ENCODE measurements around the gene CD276.
"Not testable (repeated sequence)": the region's sequence is repeated elsewhere in the genome, so short reads cannot be mapped to it uniquely, and the experiment has no call there.

The CD276 gene

DNA sequence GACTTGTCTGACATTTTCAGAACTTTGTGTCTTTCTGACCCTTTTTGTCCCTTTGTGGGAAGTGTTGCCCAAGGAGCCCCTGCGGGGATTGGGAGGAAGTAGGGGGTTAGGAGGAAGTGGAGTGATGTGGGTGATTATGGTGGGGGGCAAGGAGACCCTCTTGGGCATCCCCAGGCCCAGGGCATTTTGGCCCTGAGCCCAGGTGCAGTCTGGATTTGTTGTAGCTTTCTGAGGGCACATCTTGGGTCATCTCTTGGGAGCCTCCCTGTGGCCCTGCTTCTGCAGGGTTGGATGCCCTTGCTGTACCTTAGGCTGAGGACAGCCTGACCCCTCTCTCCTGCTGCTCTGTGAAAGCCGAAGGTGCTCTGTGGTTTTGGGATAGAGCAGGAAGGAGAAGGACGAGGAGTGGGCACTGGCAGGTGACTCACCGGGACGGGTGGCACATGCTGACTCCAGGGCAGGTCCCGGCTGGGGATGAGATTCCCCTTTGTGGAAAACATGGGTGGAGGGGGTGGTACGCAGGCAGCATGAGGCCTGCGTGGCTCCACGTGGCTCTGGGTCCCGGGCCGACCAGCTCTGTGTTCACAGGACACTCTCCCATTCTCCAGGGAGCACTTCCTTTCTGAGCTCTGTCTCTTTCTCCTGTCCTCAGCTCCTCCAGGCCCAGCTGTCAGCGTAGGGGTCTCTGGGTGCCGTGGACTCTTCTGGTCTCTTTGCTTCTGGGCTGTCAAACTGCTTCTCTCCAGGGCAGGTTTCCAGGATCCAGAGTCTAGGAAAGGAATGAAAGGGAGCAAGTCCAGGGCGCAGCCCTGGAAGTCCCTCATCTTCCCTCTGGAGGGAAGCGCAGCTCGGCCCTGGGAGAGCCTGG lies 11.8 kb downstream of the CD276 start:
- no peak overlapping the region for H3K4me3 ChIP-seq (ENCODE audit: low read length)
- no peak for DNase-seq (ENCODE audit: low read depth)
- TF ChIP-seq, protein P1, sequence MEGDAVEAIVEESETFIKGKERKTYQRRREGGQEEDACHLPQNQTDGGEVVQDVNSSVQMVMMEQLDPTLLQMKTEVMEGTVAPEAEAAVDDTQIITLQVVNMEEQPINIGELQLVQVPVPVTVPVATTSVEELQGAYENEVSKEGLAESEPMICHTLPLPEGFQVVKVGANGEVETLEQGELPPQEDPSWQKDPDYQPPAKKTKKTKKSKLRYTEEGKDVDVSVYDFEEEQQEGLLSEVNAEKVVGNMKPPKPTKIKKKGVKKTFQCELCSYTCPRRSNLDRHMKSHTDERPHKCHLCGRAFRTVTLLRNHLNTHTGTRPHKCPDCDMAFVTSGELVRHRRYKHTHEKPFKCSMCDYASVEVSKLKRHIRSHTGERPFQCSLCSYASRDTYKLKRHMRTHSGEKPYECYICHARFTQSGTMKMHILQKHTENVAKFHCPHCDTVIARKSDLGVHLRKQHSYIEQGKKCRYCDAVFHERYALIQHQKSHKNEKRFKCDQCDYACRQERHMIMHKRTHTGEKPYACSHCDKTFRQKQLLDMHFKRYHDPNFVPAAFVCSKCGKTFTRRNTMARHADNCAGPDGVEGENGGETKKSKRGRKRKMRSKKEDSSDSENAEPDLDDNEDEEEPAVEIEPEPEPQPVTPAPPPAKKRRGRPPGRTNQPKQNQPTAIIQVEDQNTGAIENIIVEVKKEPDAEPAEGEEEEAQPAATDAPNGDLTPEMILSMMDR (conservative IDR thresholded peaks at IDR 0.05; ENCODE audit: low read depth, low read length), result no peak

DNA sequence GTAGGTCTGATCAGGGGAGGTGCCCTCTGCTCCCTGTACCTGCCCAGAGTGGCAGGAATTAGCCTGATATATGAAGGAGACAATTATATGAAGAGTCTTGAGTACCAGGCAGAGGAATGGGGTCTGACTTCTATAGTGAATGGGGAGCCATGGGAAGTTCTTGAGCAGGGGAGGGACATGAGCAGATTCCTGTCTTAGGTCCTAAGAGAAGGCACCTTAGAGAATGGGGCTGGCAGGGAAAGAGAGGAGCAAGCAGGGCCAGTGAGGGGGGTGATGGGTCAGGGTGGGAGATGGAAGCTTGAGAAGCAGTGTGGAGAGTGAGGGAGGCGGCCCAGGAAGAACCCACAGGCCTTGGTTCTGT lies 12.4 kb downstream of the CD276 start:
- no peak for DNase-seq (ENCODE audit: low read depth)
- TF ChIP-seq, protein P1 (conservative IDR thresholded peaks at IDR 0.05; ENCODE audit: low read depth, low read length), result no peak
- no peak overlapping the region for H3K4me3 ChIP-seq (ENCODE audit: low read length)

DNA sequence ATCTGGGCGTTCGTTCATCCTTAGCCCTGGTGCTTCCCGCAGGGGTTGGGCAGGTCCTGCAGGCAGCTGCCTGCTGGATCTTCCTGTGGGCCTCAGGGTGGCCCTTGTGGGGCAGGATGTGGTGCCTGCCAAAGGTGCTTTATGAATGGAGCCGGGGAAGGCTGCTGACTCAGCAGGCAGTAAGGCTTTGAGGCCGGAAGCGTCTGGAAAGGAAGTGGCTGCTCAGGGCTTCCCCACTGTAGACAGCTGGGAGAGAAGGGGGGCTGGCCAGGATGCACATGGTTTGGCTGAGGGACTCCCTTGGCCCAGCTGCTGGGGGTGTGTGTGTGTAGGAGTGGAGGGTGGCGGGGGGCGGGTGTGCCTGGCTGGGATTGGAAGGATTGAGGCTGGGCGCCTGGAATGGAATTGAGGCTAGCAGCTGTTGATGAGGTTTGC lies 12.9 kb downstream of the CD276 start:
- H3K4me3 ChIP-seq (ENCODE audit: low read length), result no peak overlapping the region
- TF ChIP-seq, protein P1 (conservative IDR thresholded peaks at IDR 0.05; ENCODE audit: low read depth, low read length), result no peak
- peak; percentile 76 for DNase-seq (ENCODE audit: low read depth)

DNA sequence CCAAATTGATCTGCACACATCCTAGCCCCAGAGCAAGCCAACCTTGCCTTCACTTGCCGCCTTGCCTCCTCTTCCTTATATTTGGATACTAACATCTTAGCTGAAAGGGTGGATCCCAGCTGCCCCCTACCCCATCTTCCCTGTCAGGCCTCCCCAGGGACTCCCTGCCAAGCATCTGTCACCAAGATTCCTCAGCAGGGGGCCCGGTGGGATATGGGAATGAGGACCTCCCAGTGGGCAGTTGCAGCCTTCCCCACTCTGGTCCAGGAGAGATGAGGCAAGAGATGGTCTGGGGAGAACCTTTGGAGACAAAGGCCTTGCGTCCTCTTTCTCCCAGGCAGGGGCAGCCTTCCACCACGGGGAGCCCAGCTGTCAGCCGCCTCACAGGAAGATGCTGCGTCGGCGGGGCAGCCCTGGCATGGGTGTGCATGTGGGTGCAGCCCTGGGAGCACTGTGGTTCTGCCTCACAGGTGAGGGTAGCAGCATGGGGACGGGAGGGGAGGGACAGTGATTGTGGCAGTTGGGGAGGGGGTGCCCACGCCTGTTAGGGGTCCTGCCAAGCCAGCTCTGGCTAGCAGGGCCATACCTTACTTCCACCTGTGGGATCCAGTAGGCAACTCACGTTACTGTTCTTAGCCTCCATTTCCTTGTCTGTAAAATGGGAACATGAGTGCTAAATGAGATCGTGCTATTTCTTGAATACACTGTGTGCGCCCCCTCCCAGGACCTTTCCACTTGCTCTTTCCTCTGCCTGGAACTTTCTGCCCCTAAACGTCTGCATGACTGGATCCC lies 15.3 kb downstream of the CD276 start:
- DNase-seq (ENCODE audit: low read depth), result no peak
- TF ChIP-seq, protein P1 (conservative IDR thresholded peaks at IDR 0.05; ENCODE audit: low read depth, low read length), result no peak
- H3K4me3 ChIP-seq (ENCODE audit: low read length), result no peak overlapping the region

DNA sequence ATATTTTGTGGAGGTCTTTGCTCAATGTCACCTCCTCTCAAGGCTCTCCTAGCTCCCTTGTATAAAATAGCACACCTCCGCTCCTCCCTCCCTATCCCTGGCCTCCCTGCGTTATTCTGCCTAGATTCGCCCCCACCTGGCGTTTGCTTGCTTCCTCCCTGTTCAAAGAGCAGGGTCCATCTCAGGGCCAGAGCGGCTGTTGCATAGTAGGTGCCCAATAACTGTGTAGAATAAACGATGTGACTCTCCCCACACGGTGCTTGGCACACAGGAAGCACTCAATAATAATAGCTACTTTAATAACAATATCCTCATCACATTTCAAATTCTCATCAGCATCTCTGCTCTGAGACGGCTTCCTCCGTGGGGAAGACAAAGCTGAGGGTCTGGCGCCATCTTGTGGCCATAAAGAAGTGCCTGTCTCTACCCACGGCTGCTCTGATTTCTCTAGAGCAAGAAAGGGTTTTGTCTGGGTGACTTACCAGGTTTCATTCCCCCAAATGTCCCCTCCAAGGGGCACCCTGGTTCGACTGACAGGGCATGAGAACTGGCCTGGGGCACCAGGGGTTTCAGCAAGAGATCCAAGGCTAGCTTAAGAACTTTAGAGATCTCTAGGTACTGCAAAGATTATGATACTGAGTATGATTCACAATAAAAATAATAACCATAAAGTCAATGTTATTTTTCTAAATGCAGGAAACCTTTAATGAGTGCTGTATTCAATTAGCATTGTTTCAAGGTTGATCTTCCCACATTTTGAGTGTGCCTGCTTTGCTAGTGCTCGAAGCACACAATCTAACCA lies 16.1 kb downstream of the CD276 start:
- no peak overlapping the region for H3K4me3 ChIP-seq (ENCODE audit: low read length)
- TF ChIP-seq, protein P1 (conservative IDR thresholded peaks at IDR 0.05; ENCODE audit: low read depth, low read length), result peak; percentile 86
- DNase-seq (ENCODE audit: low read depth), result no peak

DNA sequence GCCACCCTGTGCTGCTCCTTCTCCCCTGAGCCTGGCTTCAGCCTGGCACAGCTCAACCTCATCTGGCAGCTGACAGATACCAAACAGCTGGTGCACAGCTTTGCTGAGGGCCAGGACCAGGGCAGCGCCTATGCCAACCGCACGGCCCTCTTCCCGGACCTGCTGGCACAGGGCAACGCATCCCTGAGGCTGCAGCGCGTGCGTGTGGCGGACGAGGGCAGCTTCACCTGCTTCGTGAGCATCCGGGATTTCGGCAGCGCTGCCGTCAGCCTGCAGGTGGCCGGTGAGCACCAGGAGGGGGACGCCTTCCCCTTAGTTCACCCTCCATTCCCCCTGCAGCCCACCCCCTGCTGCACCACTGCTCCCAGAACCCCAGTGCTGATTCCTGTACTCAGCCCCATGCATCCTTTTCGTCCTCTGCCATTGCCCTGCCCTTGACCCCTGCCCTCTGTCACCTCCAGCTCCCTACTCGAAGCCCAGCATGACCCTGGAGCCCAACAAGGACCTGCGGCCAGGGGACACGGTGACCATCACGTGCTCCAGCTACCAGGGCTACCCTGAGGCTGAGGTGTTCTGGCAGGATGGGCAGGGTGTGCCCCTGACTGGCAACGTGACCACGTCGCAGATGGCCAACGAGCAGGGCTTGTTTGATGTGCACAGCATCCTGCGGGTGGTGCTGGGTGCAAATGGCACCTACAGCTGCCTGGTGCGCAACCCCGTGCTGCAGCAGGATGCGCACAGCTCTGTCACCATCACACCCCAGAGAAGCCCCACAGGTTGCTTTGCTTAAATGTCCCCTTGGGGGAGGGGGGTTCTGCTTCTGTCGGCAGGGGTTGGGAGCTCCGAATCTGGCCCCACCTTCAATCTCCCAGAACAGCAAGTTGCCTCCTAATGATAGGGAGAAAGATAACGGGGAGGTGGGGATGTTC lies 18.4 kb downstream of the CD276 start:
- DNase-seq (ENCODE audit: low read depth), result not testable (repeated sequence)
- TF ChIP-seq, protein P1 (conservative IDR thresholded peaks at IDR 0.05; ENCODE audit: low read depth, low read length), result peak; percentile 3

DNA sequence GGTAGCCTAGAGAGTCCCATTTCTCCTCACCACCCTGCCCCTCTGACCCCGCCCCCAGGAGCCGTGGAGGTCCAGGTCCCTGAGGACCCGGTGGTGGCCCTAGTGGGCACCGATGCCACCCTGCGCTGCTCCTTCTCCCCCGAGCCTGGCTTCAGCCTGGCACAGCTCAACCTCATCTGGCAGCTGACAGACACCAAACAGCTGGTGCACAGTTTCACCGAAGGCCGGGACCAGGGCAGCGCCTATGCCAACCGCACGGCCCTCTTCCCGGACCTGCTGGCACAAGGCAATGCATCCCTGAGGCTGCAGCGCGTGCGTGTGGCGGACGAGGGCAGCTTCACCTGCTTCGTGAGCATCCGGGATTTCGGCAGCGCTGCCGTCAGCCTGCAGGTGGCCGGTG lies 19.4 kb downstream of the CD276 start:
- DNase-seq (ENCODE audit: low read depth); H3K4me3 ChIP-seq (ENCODE audit: low read length): not testable (repeated sequence)

More for the DNA sequence above, 18.4 kb downstream of the CD276 start:
- not testable (repeated sequence) for H3K4me3 ChIP-seq (ENCODE audit: low read length)

DNA sequence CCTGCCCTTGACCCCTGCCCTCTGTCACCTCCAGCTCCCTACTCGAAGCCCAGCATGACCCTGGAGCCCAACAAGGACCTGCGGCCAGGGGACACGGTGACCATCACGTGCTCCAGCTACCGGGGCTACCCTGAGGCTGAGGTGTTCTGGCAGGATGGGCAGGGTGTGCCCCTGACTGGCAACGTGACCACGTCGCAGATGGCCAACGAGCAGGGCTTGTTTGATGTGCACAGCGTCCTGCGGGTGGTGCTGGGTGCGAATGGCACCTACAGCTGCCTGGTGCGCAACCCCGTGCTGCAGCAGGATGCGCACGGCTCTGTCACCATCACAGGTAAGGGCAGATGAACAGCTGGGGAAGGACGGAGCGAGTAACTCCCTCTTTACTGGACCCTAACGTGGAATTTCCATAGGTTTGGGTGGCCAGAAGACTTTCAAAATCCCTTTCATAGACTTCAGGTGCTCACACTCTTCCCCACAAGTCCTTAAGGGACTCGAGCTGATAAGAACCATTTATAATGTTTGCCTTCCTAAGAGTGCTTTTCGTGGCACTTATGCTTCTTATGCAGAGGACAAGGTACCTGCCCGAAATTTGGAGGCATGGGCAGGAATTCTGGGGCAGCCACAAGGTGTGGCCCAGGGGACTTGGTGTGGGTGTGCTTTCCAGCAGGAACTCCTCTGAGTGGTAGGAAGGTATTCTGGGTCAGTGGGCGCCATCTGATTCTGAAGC lies 20.1 kb downstream of the CD276 start:
- not testable (repeated sequence) for H3K4me3 ChIP-seq (ENCODE audit: low read length); DNase-seq (ENCODE audit: low read depth)
